NCI-H2196 treated with DMSO at 0.1 percent for 48 hours (cell line): ENCODE measurements around the gene HDGF.
A peak's percentile ranks its signal among the peaks of the same experiment; 100 is the strongest.

Experiments
- DNase-seq: peaks from one replicate; lab custom pipeline; 2025; ENCODE audit not compliant: unreplicated experiment; lab: John Stamatoyannopoulos, UW

The HDGF gene

GRCh38 chr1:156746728-156747631 is 4.5 kb downstream of the HDGF start:
- peak; percentile 68 for DNase-seq

- no peak for DNase-seq
Observed at GRCh38 chr1:156746406-156746727, 5.1 kb downstream of the HDGF start.

GRCh38 chr1:156745881-156746280 is 5.6 kb downstream of the HDGF start:
- DNase-seq: no peak

- no peak for DNase-seq
Observed at GRCh38 chr1:156744786-156745419, 6.6 kb downstream of the HDGF start.

GRCh38 chr1:156744344-156744743 is 7.1 kb downstream of the HDGF start:
- DNase-seq: no peak

GRCh38 chr1:156743367-156744302 is 7.8 kb downstream of the HDGF start:
- DNase-seq: no peak

GRCh38 chr1:156742801-156743200 is 8.7 kb downstream of the HDGF start:
- no peak for DNase-seq

- DNase-seq: no peak
Observed at GRCh38 chr1:156742017-156742416, 9.5 kb downstream of the HDGF start.

GRCh38 chr1:156741481-156741983 is 9.9 kb downstream of the HDGF start:
- no peak for DNase-seq

GRCh38 chr1:156740741-156741480 is 10.6 kb downstream of the HDGF start, which contains the start of gene MRPL24:
MRPL24 (minus strand) TSS chr1:156741088; CDS start chr1:156738704, 2,384 bp downstream.
- peak; percentile 100 for DNase-seq

- no peak for DNase-seq
Observed at GRCh38 chr1:156740237-156740740, 11.2 kb downstream of the HDGF start.

GRCh38 chr1:156738916-156739315 is 12.6 kb downstream of the HDGF start:
- DNase-seq: no peak

- DNase-seq: no peak
Observed at GRCh38 chr1:156738407-156738806, 13.1 kb downstream of the HDGF start.

GRCh38 chr1:156733989-156734584 is 17.4 kb downstream of the HDGF start:
- no peak for DNase-seq

- DNase-seq: peak; percentile 93
Observed at GRCh38 chr1:156728599-156729462, 22.6 kb downstream of the HDGF start, which contains the start of gene ISG20L2. ISG20L2 (minus strand) TSS chr1:156728766; CDS start chr1:156727652, 1,114 bp downstream.

GRCh38 chr1:156727926-156728598 is 23.4 kb downstream of the HDGF start, which contains the start of gene METTL25B:
METTL25B (plus strand) TSS chr1:156728469; CDS start chr1:156729105, 636 bp downstream.
- DNase-seq: peak; percentile 77

- DNase-seq: no peak
Observed at GRCh38 chr1:156727492-156727891, 24.0 kb downstream of the HDGF start.
